Cortex of kidney (tissue), 1 donor: ENCODE data around the gene ELF5.

Source experiments
- DNase-seq: peaks from one replicate; lab custom pipeline; 2025; lab: John Stamatoyannopoulos, UW

The ELF5 gene

GRCh38 chr11:34493468-34493867, 20.1 kb downstream of the ELF5 start:
- no peak for DNase-seq

GRCh38 chr11:34492806-34493414, 20.7 kb downstream of the ELF5 start:
- no peak for DNase-seq

GRCh38 chr11:34490304-34490703, 23.3 kb downstream of the ELF5 start:
- no peak for DNase-seq

- DNase-seq: no peak
Observed at GRCh38 chr11:34488855-34489557, 24.6 kb downstream of the ELF5 start.

- DNase-seq: no peak
Observed at GRCh38 chr11:34487430-34487829, 26.2 kb downstream of the ELF5 start.

GRCh38 chr11:34483106-34483874, 30.3 kb downstream of the ELF5 start:
- no peak for DNase-seq

GRCh38 chr11:34481307-34481706, 32.3 kb downstream of the ELF5 start:
- DNase-seq: no peak

- no peak for DNase-seq
Observed at GRCh38 chr11:34480314-34480713, 33.3 kb downstream of the ELF5 start.

GRCh38 chr11:34478845-34479663, 34.5 kb downstream of the ELF5 start:
- DNase-seq: no peak

GRCh38 chr11:34476849-34477248, 36.7 kb downstream of the ELF5 start:
- no peak for DNase-seq

- no peak for DNase-seq
Observed at GRCh38 chr11:34475656-34476055, 37.9 kb downstream of the ELF5 start.

- DNase-seq: no peak
Observed at GRCh38 chr11:34473603-34474169, 39.9 kb downstream of the ELF5 start.

- no peak for DNase-seq
Observed at GRCh38 chr11:34468209-34468841, 45.3 kb downstream of the ELF5 start.

GRCh38 chr11:34466802-34467488, 46.6 kb downstream of the ELF5 start:
- DNase-seq: no peak

GRCh38 chr11:34464591-34465051, 49.0 kb downstream of the ELF5 start:
- no peak for DNase-seq

GRCh38 chr11:34461215-34461614, 52.4 kb downstream of the ELF5 start:
- DNase-seq: no peak

- DNase-seq: no peak
Observed at GRCh38 chr11:34460278-34460677, 53.3 kb downstream of the ELF5 start.

- DNase-seq: no peak
Observed at GRCh38 chr11:34459507-34460162, 54.0 kb downstream of the ELF5 start.

- no peak for DNase-seq
Observed at GRCh38 chr11:34458525-34458924, 55.1 kb downstream of the ELF5 start.

GRCh38 chr11:34457607-34458006, 56.0 kb downstream of the ELF5 start:
- no peak for DNase-seq
